Measurements from ENCODE around the gene MBOAT2.

The MBOAT2 gene

DNA sequence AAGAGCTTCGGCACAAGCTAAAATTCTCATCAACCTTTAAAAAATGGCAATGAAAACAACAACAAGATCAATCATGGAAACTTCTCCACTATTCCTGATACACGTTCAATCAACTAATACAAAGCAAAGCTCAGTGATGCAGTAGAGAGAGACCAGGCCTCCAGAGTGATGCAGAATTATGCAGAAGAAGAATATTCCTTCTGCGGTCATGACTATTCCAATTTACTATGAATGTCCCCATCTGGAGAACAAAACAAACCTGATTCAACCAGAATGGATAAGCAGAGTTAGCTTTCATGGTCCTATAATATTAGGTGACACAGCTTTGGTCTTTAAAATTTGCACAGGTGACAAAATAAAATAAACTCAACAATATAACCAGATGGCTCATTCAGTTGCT lies 12.5 kb upstream of the MBOAT2 start:
- no peak for DNase-seq

DNA sequence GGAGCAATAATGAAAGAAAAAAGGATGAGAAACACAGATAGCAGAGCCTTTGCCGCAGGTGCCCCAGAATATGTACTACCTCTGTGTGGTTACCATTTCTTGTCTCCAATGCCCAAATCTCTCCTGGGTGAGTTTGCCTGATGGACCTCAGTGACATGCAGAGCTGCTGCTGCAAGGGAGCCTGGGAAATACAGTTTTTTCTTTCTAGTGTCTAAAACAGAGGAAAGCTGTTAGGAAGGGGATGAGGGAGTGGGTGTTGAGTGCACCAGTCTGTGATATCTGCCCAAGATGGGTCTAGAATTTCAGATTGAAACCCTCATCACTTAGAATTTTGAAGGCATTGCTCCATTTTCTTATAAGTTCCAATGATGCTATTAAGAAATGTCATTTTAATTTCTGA lies 9.9 kb upstream of the MBOAT2 start:
- DNase-seq: no peak

DNA sequence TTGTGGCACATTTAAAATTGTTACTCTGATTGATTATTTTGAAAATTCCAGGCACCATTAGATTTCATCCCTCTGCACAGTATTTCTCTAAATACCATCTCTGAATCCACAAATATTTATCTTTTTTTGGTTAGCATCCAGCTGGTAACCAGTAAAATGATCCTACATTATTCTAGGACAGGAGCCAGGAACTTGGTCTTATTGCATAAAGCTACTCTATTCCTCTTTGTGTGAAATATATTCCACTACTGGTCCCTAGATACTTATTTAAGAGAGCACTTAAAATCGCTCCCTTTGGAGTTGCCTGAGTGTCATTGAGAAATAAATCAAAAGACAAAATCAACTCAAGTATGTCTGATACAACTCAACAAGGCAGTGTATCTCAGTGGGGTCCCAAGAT lies 7.4 kb upstream of the MBOAT2 start:
- DNase-seq: no peak

DNA sequence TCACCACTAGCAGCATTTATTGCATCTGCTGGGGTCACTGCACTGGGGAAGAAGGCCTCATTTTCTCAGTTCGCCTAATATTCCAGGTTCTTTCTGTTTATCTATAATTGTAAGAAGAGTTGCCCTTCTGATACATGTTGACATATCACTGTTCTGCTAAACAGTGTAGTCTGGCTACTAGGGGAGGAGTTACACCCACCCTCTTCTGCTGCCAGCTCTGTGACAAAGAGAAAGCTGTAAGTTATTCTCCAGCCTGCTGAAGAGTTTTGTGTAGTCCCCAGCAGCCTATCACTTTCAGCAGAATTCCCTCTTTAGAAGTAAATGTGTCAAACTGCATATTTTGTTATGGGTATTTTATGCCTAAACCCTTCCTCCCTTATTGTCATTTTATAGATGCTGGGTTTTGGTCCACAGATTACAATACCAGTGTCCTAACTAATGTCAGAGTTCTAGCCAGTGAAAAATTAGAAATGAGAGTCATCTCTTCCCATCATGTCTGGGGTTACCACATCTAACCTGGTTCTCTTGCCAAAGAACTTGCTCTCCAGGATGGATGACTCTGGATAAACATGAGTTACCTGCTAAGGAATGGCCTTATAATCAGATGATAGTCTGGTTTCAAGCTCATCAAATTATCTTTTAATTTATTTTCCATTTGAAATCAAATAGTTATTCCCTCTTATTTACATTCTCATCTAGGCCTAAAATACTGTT lies 5.6 kb upstream of the MBOAT2 start:
- no peak for DNase-seq

DNA sequence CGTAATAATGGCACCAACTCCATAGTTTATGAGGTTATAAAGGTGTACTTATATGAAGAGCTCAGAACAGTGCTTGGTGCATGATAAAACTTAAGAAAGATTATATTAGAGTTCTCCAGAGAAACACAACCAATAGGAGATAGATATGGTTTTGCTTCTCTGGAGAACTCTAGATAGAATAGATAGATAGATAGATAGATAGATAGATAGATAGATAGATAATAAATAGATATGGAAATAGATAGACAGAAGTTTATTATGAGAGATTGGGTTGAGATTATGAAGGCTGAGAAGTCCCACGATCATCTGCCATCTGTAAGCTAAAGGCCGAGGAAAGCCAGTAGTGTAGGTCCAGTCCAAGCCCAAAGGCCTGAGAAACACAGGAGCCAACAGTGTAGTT lies 2.9 kb upstream of the MBOAT2 start:
- DNase-seq: no peak

DNA sequence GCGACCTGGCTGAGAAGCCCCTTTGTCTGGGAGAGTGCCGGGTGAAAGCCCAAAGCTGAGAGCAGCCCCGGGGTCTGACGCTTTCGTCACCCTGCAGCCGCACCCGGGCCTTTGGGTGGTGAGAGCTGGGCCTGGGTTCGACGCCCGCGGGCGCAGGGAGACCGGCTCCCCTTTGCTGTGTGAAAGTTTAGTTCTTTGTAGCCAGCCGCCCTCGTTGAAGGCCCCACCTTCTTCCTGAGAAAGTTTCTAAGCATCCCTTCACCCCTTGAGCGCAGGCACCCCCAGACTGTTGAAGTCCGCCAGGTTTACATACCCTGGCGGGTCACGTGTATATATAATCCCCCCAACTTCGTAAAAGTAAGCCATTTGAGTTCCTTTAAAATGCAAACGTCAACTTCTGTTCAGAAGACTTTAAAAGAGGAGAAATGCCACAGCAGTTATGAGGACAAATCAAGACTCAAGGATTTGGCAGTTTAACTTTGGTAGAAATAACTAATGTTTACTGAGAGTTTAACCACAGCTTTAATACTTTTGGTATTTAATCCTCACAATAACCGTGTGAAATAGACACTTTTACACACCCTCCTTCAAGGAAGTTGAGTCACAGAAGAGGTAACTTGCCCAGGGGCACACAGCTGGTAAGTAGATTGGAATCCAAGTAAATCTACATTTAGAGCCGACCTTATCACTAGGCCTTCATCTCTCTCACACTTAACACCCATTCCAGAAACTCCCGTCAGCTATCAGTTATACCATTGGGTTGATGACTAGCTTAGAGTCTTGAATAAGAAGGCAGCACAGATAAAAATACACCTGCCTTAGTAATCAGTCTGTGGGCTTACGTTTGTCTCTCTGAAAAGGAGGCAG lies 1.1 kb upstream of the MBOAT2 start:
- no peak for DNase-seq

DNA sequence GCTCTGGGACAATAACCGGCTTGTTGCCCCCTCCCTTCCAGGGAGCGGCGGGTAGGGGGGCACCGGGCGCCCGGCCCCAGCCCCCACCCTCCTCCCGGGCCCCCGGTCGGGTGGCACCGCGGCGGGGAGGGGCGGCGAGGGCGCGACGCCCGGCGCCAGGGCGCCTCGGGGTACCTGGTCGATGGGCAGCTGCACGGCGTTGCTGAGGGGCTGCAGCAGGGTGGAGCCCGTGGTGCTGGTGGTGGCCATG lies 193 bp downstream of the MBOAT2 start:
- no peak for DNase-seq

DNA sequence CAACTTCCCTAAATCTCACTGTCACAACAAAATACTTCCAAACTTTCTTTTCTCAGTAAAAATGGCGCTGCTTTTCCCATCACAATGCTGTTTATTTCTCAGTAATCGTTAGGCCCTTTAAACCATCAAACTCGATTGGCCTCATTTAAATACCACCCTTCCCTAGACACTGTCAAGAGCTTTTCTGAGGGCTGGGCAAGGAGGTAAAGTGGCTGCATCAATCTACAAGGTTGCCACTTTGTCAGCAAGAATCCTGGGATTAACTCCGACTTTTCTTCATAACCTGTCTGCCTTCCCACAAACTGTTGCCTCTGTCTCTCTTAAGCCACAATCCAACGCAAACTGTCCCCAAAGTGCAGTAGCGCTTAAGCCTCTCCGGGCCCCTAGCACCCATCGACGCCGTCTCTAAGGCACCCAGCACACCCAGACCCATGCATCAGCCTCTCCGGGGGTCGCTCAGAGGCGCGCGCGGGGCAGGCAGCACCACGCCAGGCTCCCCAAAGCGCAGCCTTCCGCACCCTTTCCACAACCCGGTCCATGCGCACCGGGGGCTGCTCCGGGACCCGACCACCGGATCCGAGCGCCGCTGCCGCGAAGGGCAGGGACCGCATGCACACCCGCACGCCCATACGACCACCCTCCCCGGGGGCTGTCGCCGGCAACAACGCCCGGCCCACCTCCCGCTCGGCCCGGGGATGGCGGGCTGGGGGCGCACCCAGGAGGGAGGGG lies 683 bp downstream of the MBOAT2 start:
- DNase-seq: no peak

DNA sequence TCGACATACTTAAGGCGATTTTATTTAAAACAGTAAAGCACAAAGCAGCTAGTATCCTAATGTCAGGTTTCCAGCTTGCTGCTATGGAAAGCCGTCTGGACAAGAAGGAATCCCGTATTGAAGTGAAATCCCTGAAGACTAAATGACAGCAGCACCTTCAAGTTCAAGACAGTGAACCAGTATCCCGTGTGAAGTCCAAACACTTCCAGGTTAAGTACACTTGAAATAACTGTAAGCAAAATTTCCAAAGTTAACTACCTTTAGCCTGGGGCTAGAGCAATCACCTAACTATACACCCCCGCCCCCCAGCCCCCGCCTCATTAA lies 1.2 kb downstream of the MBOAT2 start:
- no peak for DNase-seq

DNA sequence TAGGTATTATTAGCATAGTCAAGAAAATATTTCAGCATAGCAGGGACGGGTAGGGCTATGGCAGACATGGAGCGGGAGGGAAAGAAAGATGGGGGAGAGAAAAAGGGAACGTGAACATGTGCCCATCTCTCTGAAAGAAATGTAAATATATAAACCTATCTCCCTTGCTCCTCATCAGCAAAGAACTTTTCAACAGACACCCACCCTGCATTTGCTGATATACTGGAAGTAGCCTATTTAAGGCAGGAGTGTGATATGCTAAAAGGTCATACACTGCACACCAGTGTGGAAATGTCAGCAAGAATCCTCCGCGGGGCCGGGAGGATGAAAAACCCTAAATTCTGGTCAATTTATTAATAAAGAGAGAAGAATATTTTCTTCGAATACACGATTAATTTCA lies 1.7 kb downstream of the MBOAT2 start:
- DNase-seq: no peak

DNA sequence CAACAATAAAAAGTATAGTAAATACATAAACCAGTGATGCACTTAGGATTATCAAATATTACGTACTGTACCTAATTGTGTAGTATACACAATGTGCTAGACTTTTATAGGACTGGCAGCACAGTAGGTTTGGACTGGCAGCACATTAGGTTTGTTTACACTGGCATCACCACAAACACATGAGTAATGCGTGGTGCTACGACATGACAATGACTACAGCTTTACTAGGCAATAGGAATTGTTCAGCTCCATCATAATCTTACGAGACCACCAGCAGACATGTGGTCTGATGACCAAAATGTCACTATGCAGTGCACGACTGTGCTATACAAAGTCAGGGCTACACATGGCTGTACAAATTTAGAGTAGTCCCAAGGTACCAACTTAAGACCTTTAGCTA lies 2.3 kb downstream of the MBOAT2 start:
- no peak for DNase-seq

DNA sequence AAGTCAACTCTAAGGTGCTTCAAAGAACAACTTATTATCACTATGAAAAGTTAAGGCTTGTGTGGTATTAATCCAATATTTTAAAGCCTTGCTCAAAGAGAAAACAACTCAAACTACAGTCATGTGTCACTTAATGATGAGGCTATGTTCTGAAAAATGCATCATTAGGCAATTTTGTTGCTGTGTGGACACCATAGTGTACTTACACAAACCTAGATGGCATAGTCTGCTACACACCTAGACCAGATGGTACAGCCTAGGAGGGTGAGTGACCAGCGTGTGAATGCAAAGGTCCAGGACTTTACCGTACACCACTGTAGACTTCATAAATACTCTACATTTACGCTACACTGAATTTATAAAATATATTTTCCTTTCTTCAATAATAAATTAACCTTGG lies 3.0 kb downstream of the MBOAT2 start:
- DNase-seq: no peak

DNA sequence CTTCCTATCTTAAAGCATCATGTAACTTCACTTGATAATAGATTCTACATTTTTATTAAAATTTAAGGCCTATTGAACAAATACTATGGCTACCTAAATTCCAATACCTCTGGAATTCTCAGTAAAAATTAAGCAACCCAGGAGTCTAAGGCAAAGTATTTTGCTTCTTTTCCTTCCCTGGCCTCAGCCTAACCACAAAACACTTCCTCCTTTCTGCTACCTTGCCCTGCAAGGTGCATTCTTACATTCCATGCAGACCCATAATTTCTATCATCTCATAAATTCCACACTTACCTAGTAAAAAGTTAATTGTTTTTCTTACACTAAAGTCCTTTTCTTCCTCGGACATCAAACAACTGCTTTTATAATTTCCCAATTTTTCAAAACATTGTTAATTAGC lies 3.7 kb downstream of the MBOAT2 start:
- DNase-seq: no peak

DNA sequence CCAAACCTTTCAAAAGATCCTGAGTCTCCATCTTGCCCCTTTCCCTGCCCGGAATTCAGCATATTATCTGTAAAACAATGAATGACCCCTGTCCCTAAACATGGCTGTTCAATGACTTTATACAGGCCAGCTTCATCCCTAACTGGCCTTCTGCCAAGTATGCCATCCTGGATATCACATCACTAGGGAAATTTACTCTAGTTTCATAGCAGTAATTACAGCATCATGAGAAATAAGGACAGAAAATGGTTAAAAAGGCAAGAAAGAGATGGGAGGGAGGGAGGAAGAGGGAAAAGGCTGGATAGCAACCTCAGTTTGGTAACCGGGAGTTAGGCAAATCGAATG lies 4.4 kb downstream of the MBOAT2 start:
- DNase-seq: no peak

DNA sequence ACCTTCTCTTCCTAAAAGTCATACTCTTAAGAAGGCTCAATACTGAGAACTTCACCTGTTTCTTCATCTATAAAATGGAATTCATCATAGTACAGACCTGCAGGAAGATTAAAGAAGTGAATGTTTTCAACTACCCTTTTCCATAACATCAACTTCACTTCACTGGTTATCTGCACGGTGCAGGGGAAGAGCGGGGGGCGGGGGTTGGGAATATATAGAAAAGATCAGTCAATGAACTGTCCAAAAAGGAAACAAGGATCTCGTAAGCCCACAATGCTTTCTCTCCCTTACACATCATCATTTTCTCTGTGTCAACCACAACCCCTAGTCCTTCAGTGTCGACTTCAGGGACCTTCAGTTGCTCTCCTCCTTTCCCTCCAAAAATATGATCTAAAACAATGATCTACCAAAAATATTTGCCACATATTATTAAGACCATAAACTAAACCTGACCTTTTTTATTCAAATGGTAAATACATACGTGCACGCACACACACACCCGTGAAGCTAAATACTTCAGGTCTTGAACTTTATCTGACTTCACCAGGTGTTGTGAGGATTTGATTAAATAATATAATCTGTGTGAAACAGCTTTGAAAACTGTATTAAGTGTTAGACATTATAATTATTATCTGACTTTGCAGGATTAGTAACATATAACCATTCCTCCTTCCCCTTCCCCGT lies 4.9 kb downstream of the MBOAT2 start:
- no peak for DNase-seq

DNA sequence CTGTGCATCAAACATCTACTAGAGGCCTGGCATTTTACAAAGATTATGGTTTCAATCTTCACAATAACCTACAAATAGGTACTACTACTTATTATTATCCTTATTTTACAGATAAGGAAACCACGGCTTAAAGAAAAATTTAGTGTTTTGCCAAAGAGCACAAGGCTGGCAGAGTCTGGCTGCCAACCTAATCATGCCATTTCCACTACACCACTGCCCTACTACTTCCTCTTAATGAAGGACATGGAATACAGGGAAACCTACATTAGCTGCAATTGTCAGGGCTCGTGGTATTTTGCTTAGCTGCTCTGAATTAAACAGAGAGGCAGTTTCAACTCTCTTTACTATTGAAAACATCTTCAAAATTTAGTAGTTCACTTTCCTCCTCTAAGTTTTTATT lies 5.9 kb downstream of the MBOAT2 start:
- DNase-seq: no peak

DNA sequence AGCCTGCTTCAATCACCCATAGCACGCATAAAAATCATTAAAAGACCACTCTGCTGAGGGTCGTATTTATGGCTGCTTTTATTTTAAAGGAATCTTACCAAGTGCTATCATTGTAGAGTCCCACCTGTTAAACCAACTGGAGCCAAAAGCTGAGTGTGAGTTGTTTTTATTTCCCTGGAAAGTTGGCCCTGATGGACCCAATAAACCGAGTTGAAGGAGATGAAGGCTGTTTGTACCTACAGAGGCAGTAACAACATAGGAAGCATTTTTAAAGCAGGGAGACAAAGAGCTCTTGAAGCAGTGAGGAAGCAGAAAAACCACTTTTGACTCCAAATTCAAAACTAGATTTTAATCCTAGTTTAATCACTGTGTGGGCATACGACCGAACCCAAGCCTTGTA lies 6.4 kb downstream of the MBOAT2 start:
- DNase-seq: no peak

DNA sequence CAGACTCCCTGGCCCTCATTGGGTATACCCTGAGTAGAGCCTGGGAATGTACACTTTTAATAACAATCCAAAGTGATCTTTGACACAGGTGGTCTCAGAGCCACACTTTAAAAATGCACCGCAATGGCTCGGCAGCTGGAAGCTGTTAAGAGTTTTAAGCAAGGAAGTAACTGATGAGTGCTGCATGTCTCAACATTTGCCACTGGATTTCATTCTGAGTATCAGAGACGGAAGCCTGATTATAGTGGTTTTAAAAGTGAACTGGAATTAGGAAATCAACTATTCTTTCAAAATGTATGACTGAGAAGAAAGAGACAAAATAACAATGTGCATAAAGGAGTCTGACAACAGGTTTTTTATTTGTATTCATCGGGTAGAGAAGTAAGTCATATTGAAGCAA lies 7.5 kb downstream of the MBOAT2 start:
- DNase-seq: no peak

DNA sequence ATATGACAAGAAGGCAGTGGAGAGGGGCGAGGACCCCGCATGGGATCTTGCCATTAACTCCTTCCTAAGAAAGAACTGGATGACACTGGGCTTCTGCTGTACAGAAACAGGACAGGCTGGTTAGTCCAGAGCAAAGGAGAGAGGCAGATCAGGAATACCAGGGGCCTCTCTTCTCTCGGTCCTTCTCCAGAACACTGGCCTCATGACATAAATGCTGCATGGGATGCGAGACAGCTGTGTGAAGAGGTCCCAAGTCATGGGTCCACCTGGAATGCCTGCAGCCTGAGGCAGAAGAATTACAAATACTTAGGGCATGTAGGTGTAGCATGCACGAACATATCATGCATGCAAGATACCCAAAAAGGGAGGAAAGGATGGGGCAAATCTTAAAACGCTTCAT lies 9.1 kb downstream of the MBOAT2 start:
- no peak for DNase-seq

DNA sequence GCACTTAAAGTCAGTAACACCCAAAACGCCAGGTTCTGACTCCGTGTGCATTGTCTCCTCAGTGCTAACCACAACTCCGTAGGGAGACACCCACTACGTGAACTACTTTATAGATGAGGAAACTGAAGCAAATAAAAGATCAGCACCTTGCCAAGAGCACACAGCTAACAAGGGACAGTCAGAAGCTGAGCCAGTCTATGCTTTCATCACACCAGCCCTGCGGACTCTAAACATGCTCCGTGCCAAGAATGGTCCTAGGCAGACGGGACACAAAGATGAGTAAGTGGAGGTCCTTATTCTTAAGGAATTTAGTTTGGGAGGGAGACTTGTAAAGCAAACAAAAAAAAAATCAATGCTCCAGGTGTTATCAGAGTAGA lies 9.6 kb downstream of the MBOAT2 start:
- no peak for DNase-seq

DNA sequence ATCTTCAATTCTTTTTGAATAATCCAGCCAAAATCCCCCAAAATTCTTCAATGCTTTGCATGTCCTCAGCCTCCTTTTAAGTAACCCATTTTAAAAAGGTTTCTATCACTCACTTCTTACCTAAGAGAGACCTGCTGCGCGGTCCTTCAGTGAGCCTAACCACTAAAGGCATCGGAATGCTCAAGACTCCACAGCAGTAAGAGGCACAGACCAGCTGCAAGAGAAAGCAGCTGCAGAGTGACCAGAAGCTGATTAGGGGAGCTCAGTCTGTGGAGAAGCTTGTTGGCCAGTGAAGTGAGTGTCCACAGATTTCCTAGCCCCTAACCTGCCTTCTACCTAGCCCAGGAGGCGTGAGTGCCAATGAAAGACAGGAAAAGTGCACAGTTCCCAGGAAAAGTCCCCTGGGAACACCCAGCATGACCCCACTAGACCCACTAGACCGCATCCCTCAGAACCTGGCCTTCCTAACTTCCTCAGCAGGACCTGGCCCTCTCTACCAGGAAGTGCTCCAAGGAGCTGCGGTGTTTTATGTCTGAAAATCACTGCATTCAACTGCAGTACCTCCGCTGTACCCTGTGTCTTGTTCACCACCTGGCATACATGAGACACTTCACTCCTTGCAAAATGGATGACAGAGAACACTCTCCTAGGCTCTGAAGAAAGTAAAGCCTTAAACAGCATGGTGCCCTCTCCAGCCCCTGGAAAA lies 10.1 kb downstream of the MBOAT2 start:
- DNase-seq: no peak

DNA sequence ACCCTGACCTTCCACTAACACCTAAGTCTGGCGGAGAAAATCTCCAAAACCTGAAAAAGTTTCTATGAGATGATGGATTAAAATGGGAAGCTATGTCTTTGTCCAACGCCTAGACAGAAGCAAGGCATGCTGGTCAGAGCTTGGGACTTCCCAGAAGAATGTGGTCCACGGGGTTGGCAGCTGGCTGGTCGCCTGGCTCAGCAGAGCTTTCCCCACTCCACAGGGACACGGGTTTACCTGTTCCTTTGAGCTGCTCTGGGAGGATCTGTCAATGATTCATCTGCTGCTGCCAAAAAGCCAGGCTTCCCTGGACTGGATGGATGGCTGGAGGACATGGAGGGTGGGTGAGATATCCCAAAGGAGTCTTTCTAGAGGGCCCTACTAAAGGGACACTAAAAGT lies 10.8 kb downstream of the MBOAT2 start:
- DNase-seq: no peak

DNA sequence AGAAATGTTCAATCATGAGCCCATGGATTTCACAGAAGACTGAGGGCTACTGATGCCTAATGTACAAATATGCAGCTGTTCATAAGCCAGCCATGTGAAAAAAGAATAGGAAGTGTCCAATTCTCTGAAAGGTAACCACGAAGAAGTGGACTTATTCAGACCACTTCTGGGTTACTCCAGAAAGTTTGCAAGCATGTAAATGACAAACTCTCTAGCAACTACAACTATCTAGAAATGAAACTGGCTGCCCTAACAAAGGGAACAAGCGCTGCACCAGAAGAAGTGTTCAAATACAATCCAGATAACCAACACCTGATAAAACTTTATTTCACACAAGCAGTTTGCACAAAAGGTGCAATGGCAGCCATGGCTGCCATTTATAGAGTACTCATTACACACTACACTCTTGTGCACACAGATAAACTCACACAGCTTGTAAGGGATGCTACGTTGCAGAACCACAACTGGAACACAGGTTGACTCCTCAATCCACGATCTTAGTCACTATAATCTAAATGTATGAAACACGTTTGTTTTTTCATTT lies 13.9 kb downstream of the MBOAT2 start:
- no peak for DNase-seq

All from CD4-positive, alpha-beta T cell treated with Interferon gamma for 1 hour (primary cell).